Muscle layer of duodenum (tissue), 2 donors: ENCODE measurements around the gene NAT8L.

ENCODE experiments used
- H3K27ac ChIP-seq: one replicate; pipeline ENCODE4 v1.7.0; 2013; ENCODE audit warnings: mild to moderate bottlenecking, low read length
- H3K27me3 ChIP-seq: one replicate; pipeline ENCODE4 v1.7.0; 2013; ENCODE audit warnings: low read depth, mild to moderate bottlenecking, control low read depth, low read length
- H3K36me3 ChIP-seq, 2 donors: one replicate each; pipeline ENCODE4 v1.7.0; 2013; ENCODE audit warnings: low read length in 2 of 2, control low read depth in 1 of 2, mild to moderate bottlenecking in 1 of 2; ENCODE audit not compliant: insufficient read depth in 2 of 2, control insufficient read depth in 1 of 2
- H3K4me1 ChIP-seq, 2 donors: one replicate each; pipeline ENCODE4 v1.7.0; 2013; ENCODE audit warnings: low read length in 2 of 2, mild to moderate bottlenecking in 2 of 2, control low read depth in 1 of 2, moderate library complexity in 1 of 2; ENCODE audit not compliant: insufficient read depth in 2 of 2, control insufficient read depth in 1 of 2
- H3K4me3 ChIP-seq, 2 donors: one replicate each; pipeline ENCODE4 v1.7.0; 2013; ENCODE audit warnings: low read length in 2 of 2, low read depth in 1 of 2, mild to moderate bottlenecking in 1 of 2
- H3K9me3 ChIP-seq, 2 donors: one replicate each; pipeline ENCODE4 v1.7.0; 2013; ENCODE audit warnings: low read length in 2 of 2, control low read depth in 1 of 2, mild to moderate bottlenecking in 1 of 2; ENCODE audit not compliant: control insufficient read depth in 1 of 2
- donor health status: healthy.

NAT8L gene

GRCh38 chr4:2080429-2081300 lies 21.5 kb downstream of the NAT8L start:
- H3K4me3 ChIP-seq, result no peak overlapping the region
- no peaks in the 10 kb centered on the region for H3K36me3 ChIP-seq
- H3K4me1 ChIP-seq, result no peaks in the 10 kb centered on the region
- no peaks in the 10 kb centered on the region for H3K27me3 ChIP-seq
- H3K27ac ChIP-seq, result no peak overlapping the region
- H3K9me3 ChIP-seq, result no peaks in the 10 kb centered on the region

GRCh38 chr4:2081540-2081939 lies 22.4 kb downstream of the NAT8L start:
- Histone ChIP-seq H3K36me3 (no peaks in the 10 kb centered on the region), H3K27ac (no peak overlapping the region), H3K9me3 (no peaks in the 10 kb centered on the region), H3K27me3 (no peaks in the 10 kb centered on the region), H3K4me3 (no peak overlapping the region), H3K4me1 (no peaks in the 10 kb centered on the region)

GRCh38 chr4:2082118-2082517 lies 23.0 kb downstream of the NAT8L start:
- Histone ChIP-seq H3K9me3 (no peaks in the 10 kb centered on the region), H3K4me1 (no peaks in the 10 kb centered on the region), H3K27me3 (no peaks in the 10 kb centered on the region), H3K27ac (no peak overlapping the region), H3K36me3 (no peaks in the 10 kb centered on the region), H3K4me3 (no peak overlapping the region)

- no peak overlapping the region for H3K4me3 ChIP-seq
- no peaks in the 10 kb centered on the region for H3K4me1 ChIP-seq
- H3K36me3 ChIP-seq, result no peaks in the 10 kb centered on the region
- H3K27ac ChIP-seq, result no peak overlapping the region
- no peaks in the 10 kb centered on the region for H3K27me3 ChIP-seq
- H3K9me3 ChIP-seq, result no peaks in the 10 kb centered on the region
Observed at GRCh38 chr4:2082627-2083026, 23.5 kb downstream of the NAT8L start.

- no peaks in the 10 kb centered on the region for H3K36me3 ChIP-seq
- H3K27ac ChIP-seq, result no peak overlapping the region
Observed at GRCh38 chr4:2083116-2083825, 24.1 kb downstream of the NAT8L start.

GRCh38 chr4:2083826-2084160 lies 24.7 kb downstream of the NAT8L start:
- Histone ChIP-seq H3K27ac (no peak overlapping the region), H3K36me3 (no peaks in the 10 kb centered on the region), H3K4me3 (no peak overlapping the region), H3K9me3 (no peaks in the 10 kb centered on the region), H3K27me3 (no peaks in the 10 kb centered on the region), H3K4me1 (no peaks in the 10 kb centered on the region)

More at GRCh38 chr4:2083116-2083825, 24.1 kb downstream of the NAT8L start:
- no peak overlapping the region for H3K4me3 ChIP-seq
- no peaks in the 10 kb centered on the region for H3K9me3 ChIP-seq
- no peaks in the 10 kb centered on the region for H3K4me1 ChIP-seq
- H3K27me3 ChIP-seq, result no peaks in the 10 kb centered on the region

GRCh38 chr4:2084316-2084715 lies 25.2 kb downstream of the NAT8L start:
- Histone ChIP-seq H3K9me3 (no peaks in the 10 kb centered on the region), H3K27me3 (no peaks in the 10 kb centered on the region), H3K4me3 (no peak overlapping the region), H3K4me1 (no peaks in the 10 kb centered on the region), H3K36me3 (no peaks in the 10 kb centered on the region), H3K27ac (no peak overlapping the region)

- Histone ChIP-seq H3K27ac (no peak overlapping the region), H3K36me3 (no peaks in the 10 kb centered on the region), H3K9me3 (no peaks in the 10 kb centered on the region), H3K27me3 (no peaks in the 10 kb centered on the region), H3K4me1 (no peaks in the 10 kb centered on the region), H3K4me3 (no peak overlapping the region)
Observed at GRCh38 chr4:2085496-2085901, 26.4 kb downstream of the NAT8L start.

GRCh38 chr4:2087170-2087569 lies 28.0 kb downstream of the NAT8L start:
- Histone ChIP-seq H3K9me3 (no peaks in the 10 kb centered on the region), H3K27ac (no peak overlapping the region), H3K36me3 (no peaks in the 10 kb centered on the region), H3K4me3 (no peak overlapping the region), H3K4me1 (no peaks in the 10 kb centered on the region), H3K27me3 (no peaks in the 10 kb centered on the region)

- no peaks in the 10 kb centered on the region for H3K9me3 ChIP-seq
- H3K4me3 ChIP-seq, result no peak overlapping the region
- no peaks in the 10 kb centered on the region for H3K27me3 ChIP-seq
- no peaks in the 10 kb centered on the region for H3K4me1 ChIP-seq
- H3K27ac ChIP-seq, result no peak overlapping the region
- H3K36me3 ChIP-seq, result no peaks in the 10 kb centered on the region
Observed at GRCh38 chr4:2089222-2089621, 30.1 kb downstream of the NAT8L start.

GRCh38 chr4:2090642-2091041 lies 31.5 kb downstream of the NAT8L start:
- H3K9me3 ChIP-seq, result no peaks in the 10 kb centered on the region
- H3K27me3 ChIP-seq, result no peaks in the 10 kb centered on the region
- H3K36me3 ChIP-seq, result no peaks in the 10 kb centered on the region
- H3K4me3 ChIP-seq, result no peak overlapping the region
- no peak overlapping the region for H3K27ac ChIP-seq
- no peaks in the 10 kb centered on the region for H3K4me1 ChIP-seq
